ENCODE data around the gene KIFC3.
"Not testable (repeated sequence)": the region's sequence is repeated elsewhere in the genome, so short reads cannot be mapped to it uniquely, and the experiment has no call there.

KIFC3 gene

GRCh38 chr16:57739756-57740422, 62.4 kb downstream of the KIFC3 start:
- no peak for DNase-seq (ENCODE audit: low spot score)

GRCh38 chr16:57738844-57739243, 63.4 kb downstream of the KIFC3 start:
- DNase-seq (ENCODE audit: low spot score): no peak

GRCh38 chr16:57736419-57737351, 65.6 kb downstream of the KIFC3 start:
- DNase-seq (ENCODE audit: low spot score): peak; percentile 49

- no peak for DNase-seq (ENCODE audit: low spot score)
These were observed 66.4 kb downstream of the KIFC3 start, which contains the start of gene KATNB1 for GRCh38 chr16:57735755-57736418. Gene KATNB1, plus strand, starts transcription at chr16:57735770. Its CDS starts 1,474 bp downstream, at chr16:57737244.

GRCh38 chr16:57734925-57735754, 67.2 kb downstream of the KIFC3 start:
- peak; percentile 99 for DNase-seq (ENCODE audit: low spot score)

GRCh38 chr16:57734308-57734924, 67.9 kb downstream of the KIFC3 start:
- DNase-seq (ENCODE audit: low spot score): no peak

GRCh38 chr16:57732714-57733113, 69.6 kb downstream of the KIFC3 start:
- DNase-seq (ENCODE audit: low spot score): no peak

GRCh38 chr16:57732037-57732436, 70.3 kb downstream of the KIFC3 start:
- no peak for DNase-seq (ENCODE audit: low spot score)

GRCh38 chr16:57730771-57731730, 71.2 kb downstream of the KIFC3 start:
- DNase-seq (ENCODE audit: low spot score): no peak

- not testable (repeated sequence) for DNase-seq (ENCODE audit: low spot score)
These were observed 72.4 kb downstream of the KIFC3 start for GRCh38 chr16:57729852-57730251.

GRCh38 chr16:57729182-57729484, 73.2 kb downstream of the KIFC3 start:
- DNase-seq (ENCODE audit: low spot score): no peak

- no peak for DNase-seq (ENCODE audit: low spot score)
These were observed 73.7 kb downstream of the KIFC3 start for GRCh38 chr16:57728336-57729181.

- no peak for DNase-seq (ENCODE audit: low spot score)
These were observed 74.7 kb downstream of the KIFC3 start for GRCh38 chr16:57727610-57728009.

GRCh38 chr16:57726433-57726947, 75.8 kb downstream of the KIFC3 start:
- no peak for DNase-seq (ENCODE audit: low spot score)

GRCh38 chr16:57725976-57726375, 76.3 kb downstream of the KIFC3 start:
- DNase-seq (ENCODE audit: low spot score): no peak

GRCh38 chr16:57725554-57725953, 76.7 kb downstream of the KIFC3 start:
- DNase-seq (ENCODE audit: low spot score): no peak

GRCh38 chr16:57725151-57725550, 77.1 kb downstream of the KIFC3 start:
- no peak for DNase-seq (ENCODE audit: low spot score)

- DNase-seq (ENCODE audit: low spot score): no peak
These were observed 77.8 kb downstream of the KIFC3 start for GRCh38 chr16:57724531-57724930.

GRCh38 chr16:57723170-57723569, 79.1 kb downstream of the KIFC3 start:
- DNase-seq (ENCODE audit: low spot score): no peak

All from activated CD4-positive, alpha-beta T cell treated with anti-CD3 and anti-CD28 coated beads, Interleukin-2, Interleukin-4, amounts not matched to agents 100 ng/mL and 50 ng/mL, durations not matched to agents 16 hours and 8 hours (primary cell).